Measurements from ENCODE around the gene MYOM1.

DNA sequence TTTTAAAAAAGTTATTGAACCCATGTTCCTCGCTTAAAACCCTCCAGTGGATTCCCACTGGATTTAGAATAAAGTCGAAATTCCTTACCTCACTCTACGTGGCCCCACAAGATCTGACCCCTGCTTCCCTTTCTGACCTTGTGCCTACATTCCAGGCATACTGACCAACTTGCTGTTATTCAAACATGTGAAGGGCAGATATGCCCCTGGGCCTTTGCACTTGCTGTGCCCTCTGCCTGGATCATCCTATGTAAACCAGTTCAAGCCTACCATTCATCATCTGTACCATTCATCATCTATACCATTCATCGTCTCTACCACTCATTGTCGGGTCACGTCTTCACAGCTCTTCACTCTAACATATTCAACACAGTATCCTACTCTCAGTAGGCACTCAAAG, 165.6 kb downstream of the MYOM1 start:
- TF ChIP-seq POLR2A (IDR thresholded peaks at IDR 0.05) (no peak), POLR2AphosphoS5 (IDR thresholded peaks at IDR 0.05) (no peak)
